Right atrium auricular region (tissue), 2 donors: ENCODE results near the gene TMEM51. TPM values are rescaled to one million over a fixed set of nuclear protein-coding genes. Genes with fewer than 3 reads are reported as not detected.

Experiments used
- DNase-seq: peaks from one replicate; pipeline ENCODE4 v3.0.0-alpha.2; 2019; ENCODE audit warnings: low spot score
- H3K27ac ChIP-seq, 2 donors: fragments of 200-600 bp; sonication (generic); 1 replicate in 1 of 2; 2 replicates in 1 of 2; pipeline ENCODE4 v1.5.1; 2016 to 2019
- H3K27me3 ChIP-seq, 2 donors: fragments of 200-600 bp; sonication (generic); one replicate each; pipeline versions ENCODE4 v1.5.1 to v1.6.0; 2017 to 2019
- H3K36me3 ChIP-seq: fragments of 200-600 bp; sonication (generic); one replicate; pipeline ENCODE4 v1.5.1; 2016
- H3K4me1 ChIP-seq, 2 donors: fragments of 200-600 bp; sonication (generic); one replicate each; pipeline versions ENCODE4 v1.5.1 to v1.6.0; 2017 to 2019
- H3K4me3 ChIP-seq, 2 donors: fragments of 200-600 bp; sonication (generic); 1 replicate in 1 of 2; 2 replicates in 1 of 2; pipeline ENCODE4 v1.5.1; 2017 to 2019; ENCODE audit warnings: mild to moderate bottlenecking in 1 of 2, moderate library complexity in 1 of 2
- H3K9me3 ChIP-seq, 2 donors: fragments of 200-600 bp; sonication (generic); one replicate each; pipeline ENCODE4 v1.5.1; 2019
- CTCF ChIP-seq, 2 donors: fragments of 200-600 bp; sonication (generic); IDR thresholded peaks; one replicate each; pipeline ENCODE4 v1.5.1; 2019; ENCODE audit warnings: antibody characterized with exemption in 2 of 2
- total RNA-seq, 2 donors: library from RNA; depleted of rRNA; stranded (reverse); fragments of >200 nt; gene quantifications; one replicate each; pipeline ENCODE4 v1.1.0, GENCODE V29; 2016

TMEM51 gene
- total RNA-seq, 2 donors from 2014 or later = 3.2 to 6.6 TPM

DNA sequence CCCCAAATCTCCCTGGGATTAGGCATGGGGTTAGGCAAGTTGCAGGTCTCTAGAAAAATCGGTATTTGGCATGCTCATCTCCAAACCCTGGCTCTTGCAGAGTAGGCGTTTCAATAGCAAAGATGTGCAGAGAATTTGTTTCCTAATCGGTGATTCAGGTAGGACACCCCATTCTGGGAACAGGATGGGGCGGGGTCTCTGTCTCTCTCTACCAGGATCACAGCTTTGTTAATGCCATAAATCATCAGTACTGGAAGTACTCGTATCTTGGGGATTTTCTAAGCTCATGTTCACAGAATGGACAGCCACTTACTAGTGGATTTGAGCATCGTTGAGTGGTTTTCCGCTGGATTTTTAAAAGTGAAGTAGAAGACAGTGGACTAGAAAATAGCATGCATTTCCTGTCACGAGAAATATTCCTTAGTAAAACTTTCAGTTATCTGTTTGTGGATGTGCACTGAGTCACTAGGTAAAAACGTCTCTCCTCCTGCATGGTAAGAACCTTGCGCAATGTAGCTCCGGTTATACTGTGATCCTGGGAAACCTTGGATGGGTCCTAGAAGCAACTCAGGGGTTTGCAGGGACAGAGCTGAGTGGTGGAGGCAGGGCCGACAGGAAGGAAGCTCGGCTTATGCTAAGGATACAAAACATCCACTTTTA, 5.1 kb downstream of the TMEM51 start:
- Histone ChIP-seq H3K4me1 (peaks cover 0 to 13% of the 10 kb centered on the region in 2 donors), H3K27ac (no peak overlapping the region), H3K4me3 (no peak overlapping the region), H3K9me3 (no peaks in the 10 kb centered on the region), H3K27me3 (no peaks in the 10 kb centered on the region), H3K36me3 (no peaks in the 10 kb centered on the region)
- no peak for DNase-seq
- no peak for TF ChIP-seq CTCF (IDR thresholded peaks at IDR 0.05)

GRCh38 chr1:15159166-15159555, 5.6 kb downstream of the TMEM51 start:
- no peak overlapping the region for H3K27ac ChIP-seq
- no peaks in the 10 kb centered on the region for H3K36me3 ChIP-seq
- no peak for TF ChIP-seq CTCF (IDR thresholded peaks at IDR 0.05)
- H3K4me1 ChIP-seq = peaks cover 0 to 9% of the 10 kb centered on the region in 2 donors
- H3K27me3 ChIP-seq = no peaks in the 10 kb centered on the region
- no peaks in the 10 kb centered on the region for H3K9me3 ChIP-seq
- no peak overlapping the region for H3K4me3 ChIP-seq
- no peak for DNase-seq

DNA sequence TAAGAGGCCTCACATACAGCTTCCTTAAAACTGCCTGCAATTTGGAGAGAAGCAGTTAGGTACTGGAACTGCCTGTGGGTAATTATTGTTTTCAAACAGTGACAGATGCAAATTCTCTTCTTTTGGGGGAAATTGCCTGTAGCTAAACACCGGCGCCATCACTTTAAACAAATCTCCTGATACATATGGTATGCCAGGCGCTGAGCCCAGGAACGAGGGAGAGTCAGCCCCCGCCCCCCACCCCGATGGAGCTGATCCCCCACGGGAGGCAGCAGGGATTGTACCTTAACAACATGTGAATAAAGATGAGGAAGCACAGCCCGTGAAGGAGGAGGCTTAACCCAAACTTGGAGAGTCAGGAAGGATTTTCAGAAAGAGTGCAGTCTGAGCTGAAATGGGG, 7.1 kb downstream of the TMEM51 start:
- Histone ChIP-seq H3K36me3 (no peaks in the 10 kb centered on the region), H3K4me1 (no peaks in the 10 kb centered on the region), H3K9me3 (no peaks in the 10 kb centered on the region), H3K27me3 (no peaks in the 10 kb centered on the region), H3K27ac (no peak overlapping the region), H3K4me3 (no peak overlapping the region)
- TF ChIP-seq CTCF (IDR thresholded peaks at IDR 0.05) = no peak
- DNase-seq = no peak

GRCh38 chr1:15167386-15167785, 13.8 kb downstream of the TMEM51 start:
- DNase-seq = no peak
- TF ChIP-seq CTCF (IDR thresholded peaks at IDR 0.05) = no peak
- H3K4me1 ChIP-seq = peaks cover 0 to 4% of the 10 kb centered on the region in 2 donors
- no peaks in the 10 kb centered on the region for H3K27me3 ChIP-seq
- no peak overlapping the region for H3K27ac ChIP-seq
- H3K9me3 ChIP-seq = no peaks in the 10 kb centered on the region
- H3K36me3 ChIP-seq = no peaks in the 10 kb centered on the region
- H3K4me3 ChIP-seq = no peak overlapping the region

GRCh38 chr1:15168479-15168878, 14.9 kb downstream of the TMEM51 start:
- Histone ChIP-seq H3K27me3 (no peaks in the 10 kb centered on the region), H3K27ac (no peak overlapping the region), H3K9me3 (no peaks in the 10 kb centered on the region), H3K4me1 (peaks cover 0 to 4% of the 10 kb centered on the region in 2 donors), H3K36me3 (no peaks in the 10 kb centered on the region), H3K4me3 (no peak overlapping the region)
- DNase-seq = no peak
- TF ChIP-seq CTCF (IDR thresholded peaks at IDR 0.05) = no peak

DNA sequence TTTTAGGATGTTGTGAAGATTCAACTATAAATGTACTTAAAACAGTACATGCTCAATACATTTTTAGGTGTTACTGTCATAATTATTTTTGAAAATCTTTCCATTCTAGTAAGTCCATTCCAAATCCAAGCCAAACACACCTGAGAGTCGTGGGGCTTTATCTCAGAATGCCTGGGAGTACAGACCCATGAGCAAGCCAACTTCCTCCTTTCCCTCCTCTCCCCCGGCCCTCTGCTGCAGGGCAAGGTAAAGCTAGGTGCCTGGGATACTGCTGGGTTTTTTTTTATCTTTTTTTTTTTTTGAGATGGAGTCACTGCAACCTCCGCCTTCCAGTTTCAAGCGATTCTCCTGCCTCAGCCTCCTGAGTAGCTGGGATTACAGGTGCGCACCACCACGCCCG, 16.5 kb downstream of the TMEM51 start:
- Histone ChIP-seq H3K4me3 (no peak overlapping the region), H3K27ac (no peak overlapping the region), H3K9me3 (no peaks in the 10 kb centered on the region), H3K36me3 (no peaks in the 10 kb centered on the region), H3K4me1 (peaks cover 0 to 4% of the 10 kb centered on the region in 2 donors), H3K27me3 (no peaks in the 10 kb centered on the region)
- DNase-seq = no peak
- TF ChIP-seq CTCF (IDR thresholded peaks at IDR 0.05) = no peak
